Measurements from ENCODE around the gene NRXN3.

DNA sequence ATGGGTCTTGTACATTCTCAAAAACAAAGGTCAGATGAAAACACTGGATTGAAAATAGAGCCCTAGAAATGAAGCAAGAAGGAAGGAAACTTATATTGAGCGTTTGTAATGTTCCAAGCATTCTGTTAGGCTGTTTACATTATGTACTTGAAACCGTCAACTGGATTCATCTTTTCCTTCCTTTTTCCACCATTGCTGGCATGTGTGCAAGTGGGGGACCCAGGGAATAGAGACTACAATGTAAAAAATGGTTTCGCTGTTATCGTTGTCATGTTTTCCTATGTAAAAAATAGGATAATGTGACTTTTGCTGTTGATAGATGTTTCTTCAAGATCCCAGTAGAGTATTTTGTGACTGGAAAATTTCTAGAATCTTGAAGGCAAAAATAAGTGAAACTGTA is 913.2 kb downstream of the NRXN3 start:
- TF ChIP-seq POLR2AphosphoS5 (IDR thresholded peaks at IDR 0.05) (no peak), EP300 (IDR thresholded peaks at IDR 0.05) (no peak)
- TF ChIP-seq, protein P1, sequence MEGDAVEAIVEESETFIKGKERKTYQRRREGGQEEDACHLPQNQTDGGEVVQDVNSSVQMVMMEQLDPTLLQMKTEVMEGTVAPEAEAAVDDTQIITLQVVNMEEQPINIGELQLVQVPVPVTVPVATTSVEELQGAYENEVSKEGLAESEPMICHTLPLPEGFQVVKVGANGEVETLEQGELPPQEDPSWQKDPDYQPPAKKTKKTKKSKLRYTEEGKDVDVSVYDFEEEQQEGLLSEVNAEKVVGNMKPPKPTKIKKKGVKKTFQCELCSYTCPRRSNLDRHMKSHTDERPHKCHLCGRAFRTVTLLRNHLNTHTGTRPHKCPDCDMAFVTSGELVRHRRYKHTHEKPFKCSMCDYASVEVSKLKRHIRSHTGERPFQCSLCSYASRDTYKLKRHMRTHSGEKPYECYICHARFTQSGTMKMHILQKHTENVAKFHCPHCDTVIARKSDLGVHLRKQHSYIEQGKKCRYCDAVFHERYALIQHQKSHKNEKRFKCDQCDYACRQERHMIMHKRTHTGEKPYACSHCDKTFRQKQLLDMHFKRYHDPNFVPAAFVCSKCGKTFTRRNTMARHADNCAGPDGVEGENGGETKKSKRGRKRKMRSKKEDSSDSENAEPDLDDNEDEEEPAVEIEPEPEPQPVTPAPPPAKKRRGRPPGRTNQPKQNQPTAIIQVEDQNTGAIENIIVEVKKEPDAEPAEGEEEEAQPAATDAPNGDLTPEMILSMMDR (IDR thresholded peaks at IDR 0.05), result no peak

All from stomach (tissue), 4 donors.